Pons (tissue), 1 donor: ENCODE results near the gene MCC.
A peak's percentile ranks its signal among the peaks of the same experiment; 100 is the strongest.
"Not testable (repeated sequence)": the region's sequence is repeated elsewhere in the genome, so short reads cannot be mapped to it uniquely, and the experiment has no call there.

Experiments
- DNase-seq: peaks from one replicate; pipeline ENCODE4 v3.0.0-alpha.2; 2016; ENCODE audit warnings: low spot score

MCC gene

DNA sequence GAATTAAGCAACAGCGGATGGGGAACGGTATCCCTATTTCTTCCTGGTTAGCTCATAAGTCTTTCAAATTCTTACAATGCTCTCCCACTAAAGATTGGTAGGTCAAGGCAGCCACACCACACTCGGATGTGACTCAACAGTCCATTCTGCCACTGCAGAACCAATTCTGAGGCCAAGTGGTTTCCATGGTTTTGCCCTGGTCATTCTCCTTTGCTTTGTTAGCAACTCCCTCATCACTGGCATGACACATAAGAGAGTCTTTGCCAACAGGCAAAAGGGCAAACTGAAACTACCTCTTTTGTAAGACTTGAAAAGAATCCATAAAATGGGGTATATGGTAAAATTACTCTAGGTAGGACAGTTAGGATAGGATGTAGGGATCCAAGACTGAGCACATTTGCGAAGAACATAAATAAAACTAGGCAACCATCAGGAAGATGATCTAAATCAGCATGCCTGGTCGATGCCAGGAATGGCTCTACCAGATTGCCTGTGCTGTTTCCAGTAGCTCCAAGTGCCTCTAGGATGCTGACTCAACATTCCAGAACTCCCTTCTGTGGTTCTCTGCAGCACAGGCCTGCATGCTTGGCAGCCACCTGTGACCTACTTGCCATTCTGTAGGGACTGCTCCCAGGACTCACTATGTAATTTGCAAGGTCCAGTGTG is 406.2 kb downstream of the MCC start:
- no peak for DNase-seq

DNA sequence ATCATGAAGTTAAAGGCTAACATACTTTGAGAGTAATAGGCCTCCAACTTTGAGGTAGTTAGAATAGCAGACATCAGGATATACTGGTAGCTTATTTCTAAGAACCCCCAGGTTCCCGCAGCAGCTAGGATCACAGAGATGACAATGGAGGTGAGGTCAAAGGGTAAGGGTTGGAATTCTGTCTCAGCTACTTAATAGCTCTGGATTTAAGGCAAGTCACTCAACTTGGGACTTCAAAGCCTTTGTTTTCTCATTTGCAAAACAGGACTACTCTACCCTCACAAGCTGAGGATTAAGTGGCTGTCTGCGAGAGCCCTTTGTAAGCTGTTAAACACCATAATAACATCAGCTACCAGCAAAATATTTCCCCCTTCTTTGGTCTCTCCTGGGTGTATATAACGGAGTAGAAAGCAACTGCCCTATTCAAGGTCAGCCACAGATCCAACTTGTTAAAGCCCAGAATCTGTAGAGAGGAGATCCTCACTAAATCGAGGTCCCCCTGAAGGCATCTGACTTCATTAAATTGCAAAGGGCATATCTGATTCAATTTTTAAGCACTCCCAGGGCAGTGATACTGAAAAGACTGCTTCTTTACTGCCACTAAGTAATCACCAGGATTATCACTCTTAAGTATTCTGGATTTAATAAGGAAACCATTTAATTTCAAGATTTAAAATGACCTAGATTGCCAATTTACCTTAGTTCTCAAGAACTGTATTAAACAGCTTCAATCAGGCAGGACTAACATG is 407.0 kb downstream of the MCC start:
- no peak for DNase-seq

DNA sequence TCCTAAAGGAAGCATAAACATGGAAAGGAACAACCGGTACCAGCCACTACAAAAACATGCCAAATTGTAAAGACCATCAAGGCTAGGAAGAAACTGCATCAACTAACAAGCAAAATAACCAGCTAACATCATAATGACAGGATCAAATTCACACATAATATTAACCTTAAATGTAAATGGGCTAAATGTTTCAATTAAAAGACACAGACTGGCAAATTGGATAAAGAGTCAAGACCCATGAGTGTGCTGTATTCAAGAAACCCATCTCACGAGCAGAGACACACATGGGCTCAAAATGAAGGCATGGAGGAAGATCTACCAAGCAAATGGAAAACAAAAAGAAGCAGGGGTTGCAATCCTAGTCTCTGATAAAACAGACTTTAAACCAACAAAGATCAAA is 411.6 kb downstream of the MCC start:
- DNase-seq = not testable (repeated sequence)

DNA sequence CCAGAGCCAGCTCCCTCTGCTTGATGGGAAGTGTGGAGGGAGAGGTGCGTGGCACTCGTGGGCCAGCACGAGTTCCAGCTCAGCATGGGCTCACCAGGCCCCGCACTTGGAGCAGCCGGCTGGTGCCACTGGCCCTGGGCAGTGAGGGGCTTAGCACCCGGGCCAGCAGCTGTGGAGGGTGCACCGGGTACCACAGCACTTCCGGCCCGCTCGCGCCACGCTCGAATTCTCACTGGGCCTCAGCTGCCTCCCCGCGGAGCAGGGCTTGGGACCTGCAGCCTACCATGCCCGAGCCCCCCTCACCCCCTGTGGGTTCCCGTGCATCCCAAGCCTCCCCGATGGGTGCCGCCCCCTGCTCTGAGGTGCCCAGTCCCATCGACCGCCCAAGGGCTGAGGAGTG is 413.2 kb downstream of the MCC start:
- no peak for DNase-seq

DNA sequence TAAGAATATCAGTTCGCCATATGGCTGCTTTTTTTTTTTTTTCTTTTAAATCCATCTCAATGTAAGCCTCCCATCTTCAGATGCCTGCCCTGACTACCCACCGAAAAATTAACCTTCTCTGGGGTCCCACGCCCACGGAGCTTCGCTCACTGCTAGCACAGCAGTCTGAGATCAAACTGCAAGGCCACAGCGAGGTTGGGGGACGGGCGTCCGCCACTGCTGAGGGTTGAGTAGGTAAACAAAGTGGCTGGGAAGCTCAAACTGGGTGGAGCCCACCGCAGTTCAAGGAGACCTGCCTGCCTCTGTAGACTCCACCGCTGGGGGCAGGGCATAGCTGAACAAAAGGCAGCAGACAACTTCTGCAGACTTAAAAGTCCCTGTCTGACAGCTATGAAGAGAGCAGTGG is 414.6 kb downstream of the MCC start:
- DNase-seq = not testable (repeated sequence)

DNA sequence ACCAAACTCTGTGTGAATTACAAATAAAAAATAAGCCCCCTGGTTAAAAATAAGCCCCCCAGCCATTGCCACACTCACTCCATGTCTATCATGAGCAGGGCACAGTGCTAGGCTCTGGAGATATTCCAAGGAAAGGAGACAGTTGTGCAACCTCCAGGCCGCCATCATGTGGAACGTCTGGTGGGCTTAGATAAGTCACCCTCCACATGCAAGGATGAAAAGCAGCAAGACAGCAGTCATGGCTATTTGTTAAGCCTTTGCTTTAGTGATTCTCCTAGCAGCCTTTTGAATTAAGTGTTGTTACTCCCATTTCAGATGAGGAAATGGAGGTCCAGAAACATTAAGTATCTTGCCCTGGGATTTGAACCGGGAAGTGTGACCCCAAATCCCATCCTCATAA is 416.9 kb downstream of the MCC start:
- no peak for DNase-seq

DNA sequence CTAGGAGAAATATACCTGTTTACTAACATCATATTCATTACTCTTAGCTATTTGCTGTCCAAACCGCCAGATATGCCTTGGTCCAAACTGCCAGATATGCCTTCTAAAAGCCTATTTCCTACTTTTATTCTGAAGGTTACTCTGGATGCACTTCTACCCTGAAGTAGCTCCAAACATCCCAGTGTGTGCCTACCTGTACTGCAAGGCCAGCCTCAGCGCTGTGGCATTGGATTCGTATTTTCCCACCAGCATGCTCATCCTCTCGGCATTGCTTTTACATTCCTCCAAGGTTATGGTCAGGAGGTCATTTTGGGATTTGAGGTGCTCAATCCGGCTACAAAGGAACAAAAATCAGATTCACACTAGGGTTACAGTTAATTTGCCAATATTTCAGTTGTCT is 417.4 kb downstream of the MCC start:
- DNase-seq = no peak

DNA sequence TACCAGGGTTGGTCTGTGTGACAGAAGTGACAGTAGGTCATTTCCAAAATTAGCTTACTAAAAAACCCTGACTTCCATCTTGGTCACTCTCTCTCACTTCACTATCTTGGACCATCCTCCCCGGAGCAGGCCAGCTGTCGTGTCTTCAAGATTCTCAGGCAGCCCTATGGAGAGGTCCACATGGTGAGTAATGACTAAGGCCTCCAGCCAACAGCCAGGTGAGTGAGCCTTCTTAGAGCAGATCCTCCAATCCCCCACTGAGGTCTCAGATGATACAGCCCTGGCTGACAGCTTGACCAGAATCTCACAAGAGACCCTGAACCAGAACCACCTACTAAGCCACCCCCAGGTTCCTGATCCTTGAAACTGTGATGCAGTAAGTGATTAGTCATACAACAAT is 419.7 kb downstream of the MCC start:
- DNase-seq = no peak

DNA sequence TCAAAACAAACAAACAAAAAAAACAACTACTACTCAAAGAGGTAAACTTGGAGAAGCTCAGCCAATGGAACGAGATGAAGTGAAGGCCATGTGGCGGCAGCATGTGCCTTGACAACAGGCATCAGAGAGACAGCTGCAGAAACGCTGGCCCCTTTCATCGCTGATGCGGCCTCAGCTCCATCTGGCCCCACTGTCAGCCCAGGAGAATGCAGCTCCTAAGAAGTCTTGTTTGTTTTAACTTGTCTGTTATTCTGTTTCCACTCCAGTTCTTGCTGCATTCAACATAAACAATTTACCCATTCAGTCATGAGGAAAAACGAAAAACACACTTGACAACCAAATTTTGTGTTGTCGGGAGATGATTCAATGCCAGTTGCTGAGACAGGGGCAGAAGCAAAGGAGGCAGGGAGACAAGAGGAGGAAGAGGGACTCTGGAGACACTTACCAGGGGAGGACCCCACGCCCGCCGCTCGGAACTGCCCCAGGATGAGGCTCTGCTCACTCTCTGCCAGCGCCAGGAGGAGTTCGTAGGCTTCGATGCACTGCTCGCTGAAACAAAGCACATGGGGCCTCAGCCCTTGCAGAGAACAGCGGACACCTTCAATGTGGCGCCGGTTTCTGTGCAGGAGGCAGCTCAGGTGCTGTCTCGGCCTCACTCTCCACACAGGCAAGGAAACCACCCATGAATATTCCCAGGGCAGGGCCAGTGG is 420.5 kb downstream of the MCC start:
- peak; percentile 75 for DNase-seq

DNA sequence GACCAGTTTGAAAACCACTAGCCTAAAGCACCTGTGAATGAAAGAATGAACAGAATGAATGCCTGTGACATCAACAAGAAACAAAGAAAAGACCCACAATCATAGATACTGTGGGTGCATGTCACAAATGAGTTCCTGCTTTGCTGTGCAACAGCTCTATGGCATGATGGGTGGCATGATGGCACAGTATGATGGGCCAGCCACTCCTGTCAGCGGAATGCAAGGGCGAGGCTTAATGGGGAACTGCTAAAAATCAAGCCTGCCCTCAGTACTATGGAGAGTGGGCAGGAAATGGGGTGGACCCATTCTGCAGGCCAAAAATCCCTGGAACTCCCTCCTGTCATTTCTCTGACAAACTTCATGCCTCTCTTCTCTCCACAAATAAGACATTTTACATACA is 422.6 kb downstream of the MCC start:
- DNase-seq = no peak

DNA sequence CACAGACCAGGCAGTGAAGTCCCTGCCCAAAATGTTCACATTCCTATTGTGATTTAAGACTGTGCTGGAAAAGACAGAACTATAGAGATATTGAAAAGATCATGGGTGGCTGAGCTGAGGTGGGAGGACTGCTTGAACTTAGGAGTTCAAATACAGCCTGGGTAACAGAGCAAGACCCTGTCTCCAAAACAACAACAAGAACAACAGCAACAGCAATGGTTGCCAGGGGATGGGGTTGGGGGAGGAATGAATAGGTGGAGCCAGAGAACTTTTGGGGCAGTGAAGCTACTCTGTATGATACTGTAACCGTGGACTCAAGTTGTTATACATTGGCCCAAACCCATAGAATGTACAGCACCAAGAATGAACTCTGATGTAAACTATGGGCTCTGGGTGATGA is 423.4 kb downstream of the MCC start:
- DNase-seq = no peak

DNA sequence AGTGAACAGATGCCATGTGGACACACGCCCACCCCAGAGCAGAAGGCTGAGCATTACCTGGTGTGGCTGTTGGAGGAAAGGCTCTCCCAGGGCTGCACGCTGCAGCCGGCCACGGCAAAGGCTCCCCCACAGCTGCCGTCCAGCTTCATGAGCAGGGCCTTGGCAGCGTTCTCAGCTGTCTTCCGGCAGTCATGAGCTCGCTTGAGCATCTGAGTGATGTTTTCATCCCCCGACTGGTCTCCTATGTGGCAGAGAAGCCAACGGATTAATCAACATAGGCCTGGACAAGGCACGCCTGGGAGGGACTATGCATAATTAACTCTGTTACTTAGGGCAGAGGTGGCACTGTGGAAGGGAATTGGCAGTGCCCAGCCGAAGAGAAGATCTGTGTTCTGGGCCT is 424.3 kb downstream of the MCC start:
- no peak for DNase-seq

DNA sequence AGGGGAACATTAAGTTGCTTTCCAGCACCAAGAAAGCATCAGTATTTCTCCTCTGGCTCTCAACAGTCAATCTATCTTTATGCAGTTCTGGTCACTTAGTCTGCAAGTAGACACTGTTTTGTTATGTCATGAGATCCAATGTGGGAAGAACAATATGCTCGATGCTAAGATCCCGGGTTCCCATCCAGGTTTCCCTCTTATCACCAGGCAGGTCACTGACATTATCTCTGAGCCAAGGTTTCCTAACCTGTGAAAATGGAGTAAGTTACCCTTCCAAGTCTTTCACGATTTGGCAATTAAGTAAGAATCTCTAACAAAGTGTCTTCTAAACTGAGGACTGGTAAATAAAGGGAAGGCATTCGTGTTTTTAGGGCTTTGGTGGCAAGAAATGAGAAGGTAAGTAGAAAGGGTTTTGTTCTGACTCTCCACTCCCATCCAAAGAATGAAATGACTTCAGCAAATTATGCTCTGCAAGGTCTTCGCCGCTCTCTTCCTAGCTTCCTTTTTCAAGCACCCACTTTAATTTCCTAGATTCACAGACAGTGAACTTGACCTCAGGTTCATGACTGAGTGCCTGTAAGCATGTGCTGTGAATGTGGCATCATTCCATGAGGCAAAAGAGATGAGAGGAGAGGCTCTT is 425.3 kb downstream of the MCC start:
- no peak for DNase-seq

DNA sequence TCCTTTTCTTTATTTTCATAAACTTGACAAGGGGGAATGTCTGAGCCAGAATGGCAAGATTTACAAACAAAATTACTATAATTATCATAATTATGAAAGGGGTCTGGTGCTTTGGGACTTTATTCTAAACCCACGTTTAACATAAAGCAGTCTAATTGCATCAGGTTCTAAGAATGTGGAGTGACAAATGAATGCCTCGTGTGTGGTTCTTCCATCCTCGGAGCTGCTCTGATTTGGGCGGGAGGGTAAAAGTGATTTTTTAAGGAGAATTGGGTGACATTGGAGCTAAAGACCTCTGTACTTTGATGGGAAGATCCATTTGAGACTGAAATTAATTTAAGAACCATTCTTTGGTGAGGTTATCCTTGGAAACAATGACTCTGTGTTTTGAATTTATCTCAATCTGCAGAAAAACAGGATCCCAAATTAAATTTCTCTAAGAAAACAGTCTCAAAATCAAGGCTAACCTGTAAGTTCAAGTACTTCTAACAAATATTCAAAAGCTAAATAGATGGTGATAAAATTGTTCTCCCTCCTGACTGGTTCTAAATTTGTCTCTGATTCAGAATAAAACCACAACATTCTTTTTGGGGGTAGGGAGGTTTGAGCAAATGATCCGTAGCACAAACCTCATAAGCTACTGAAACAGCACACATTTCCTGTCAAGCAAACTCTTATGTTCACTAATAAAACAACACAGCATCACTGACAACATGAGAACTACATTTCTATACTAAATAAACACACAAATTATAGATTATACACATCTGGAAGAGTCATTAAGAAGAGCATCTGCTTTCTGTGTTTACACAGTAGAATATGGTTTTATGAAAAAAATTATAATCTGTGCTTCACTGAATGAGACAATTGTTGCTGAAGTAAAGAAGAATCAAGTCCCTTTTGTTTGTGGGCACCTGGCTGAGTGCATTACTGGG is 426.1 kb downstream of the MCC start:
- no peak for DNase-seq

DNA sequence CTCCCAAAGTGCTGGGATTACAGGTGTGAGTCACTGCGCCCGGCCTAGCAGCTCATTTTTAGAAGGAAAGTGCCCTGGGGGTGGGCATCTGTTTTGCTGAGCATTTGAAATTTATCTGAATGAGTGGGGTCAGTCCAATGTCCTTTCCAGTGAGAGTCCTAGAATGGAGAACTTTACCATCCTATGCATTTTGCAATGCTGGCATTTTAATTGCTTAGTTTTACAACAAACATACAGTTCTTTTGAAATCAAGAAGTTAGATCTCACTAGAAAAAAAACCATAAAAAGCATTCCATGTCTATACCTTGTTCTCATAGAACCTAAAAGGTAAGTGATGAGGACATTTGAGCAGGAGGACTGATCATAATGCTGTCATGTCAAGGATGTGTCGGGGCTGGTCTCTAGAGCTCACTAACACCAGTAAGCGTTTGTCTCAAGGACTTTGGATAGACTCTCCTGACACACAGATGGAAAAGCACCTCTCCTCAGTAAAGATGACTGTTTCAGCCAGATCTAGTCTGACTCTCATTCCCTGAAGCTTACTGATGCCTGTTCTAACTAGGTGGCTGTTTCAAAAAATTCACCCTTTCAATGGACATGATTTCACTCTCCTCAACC is 427.7 kb downstream of the MCC start:
- DNase-seq = no peak

DNA sequence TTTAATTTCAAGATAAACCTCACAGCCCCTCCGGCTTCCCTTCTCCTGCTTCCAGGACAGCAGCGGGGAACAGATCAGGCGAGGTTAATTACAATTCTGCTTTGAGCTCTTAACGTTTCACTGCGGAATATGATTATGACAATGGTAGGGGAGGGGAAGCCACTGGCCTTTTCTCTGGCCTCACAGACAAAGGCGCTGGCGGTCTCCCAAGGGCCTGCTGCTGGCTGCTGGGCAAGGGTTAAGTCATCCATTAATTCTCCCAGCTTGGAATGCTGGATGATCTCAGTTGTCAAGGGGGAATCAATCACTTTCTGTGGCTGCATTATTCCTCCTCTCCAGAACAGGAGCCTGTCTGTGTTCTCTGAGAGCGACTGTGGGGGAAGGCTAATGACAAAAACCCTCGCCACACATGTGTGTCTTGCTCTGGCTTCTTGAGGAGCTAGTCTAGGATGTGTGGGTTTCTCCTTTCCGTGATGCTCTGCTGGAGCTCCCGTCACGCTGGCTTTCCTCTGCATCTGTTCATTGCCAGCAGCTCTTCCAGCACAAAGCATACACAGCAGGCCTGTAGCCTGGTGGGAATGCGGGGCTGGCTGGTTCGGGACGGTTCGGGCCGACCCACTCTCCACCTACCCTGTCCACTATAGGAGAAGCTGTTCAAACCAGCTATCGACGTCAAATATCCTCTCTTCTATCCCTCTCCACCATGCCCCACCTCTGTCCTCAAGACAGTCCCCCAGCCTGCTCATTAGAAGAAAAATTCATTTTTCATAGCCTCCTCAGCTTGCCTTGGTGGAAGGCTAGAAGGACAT is 428.8 kb downstream of the MCC start:
- peak; percentile 55 for DNase-seq

DNA sequence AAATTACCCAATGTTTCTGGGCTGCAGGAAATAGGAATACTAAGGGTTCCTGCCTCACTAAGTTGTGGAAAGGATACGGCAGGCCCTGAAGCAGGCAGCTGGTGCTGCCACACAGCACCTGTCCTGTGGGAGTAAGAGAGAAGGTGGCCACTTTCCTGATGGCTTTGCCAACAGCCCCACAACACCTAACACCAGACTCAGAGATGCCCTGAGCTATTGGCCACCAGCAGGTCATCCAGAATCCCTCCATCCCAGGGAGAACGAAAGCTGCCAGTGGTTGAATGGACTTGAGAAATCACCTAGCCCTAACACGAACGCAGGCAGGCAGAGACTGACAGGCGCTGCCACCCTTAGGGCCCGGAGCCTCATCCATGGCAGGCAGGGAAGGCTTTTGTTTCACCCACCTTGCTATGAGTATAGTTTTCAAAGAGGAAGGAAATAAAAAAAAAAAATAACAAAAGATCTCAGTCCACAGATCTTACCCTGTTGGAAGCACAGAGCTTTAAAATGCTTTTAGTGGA is 429.5 kb downstream of the MCC start:
- DNase-seq = no peak

DNA sequence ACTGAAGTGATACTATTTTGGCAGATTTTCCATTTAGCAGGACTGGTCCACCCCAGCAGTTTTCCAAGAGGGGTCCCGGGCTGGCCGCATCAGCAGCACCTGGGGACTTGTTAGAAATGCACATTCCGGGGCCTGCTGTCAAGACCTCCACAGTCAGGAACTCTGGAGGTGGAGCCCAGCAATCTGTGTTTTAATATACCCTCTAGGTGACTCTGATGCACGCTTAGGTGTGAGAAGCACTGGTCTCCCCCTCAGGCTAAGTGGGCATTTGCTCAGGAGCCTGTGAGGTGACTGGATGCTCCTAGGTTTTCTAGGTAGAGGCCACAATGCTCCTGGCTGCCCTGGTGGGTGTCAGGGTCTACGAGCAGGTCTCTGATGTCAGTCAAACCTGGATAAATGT is 430.0 kb downstream of the MCC start:
- DNase-seq = no peak

DNA sequence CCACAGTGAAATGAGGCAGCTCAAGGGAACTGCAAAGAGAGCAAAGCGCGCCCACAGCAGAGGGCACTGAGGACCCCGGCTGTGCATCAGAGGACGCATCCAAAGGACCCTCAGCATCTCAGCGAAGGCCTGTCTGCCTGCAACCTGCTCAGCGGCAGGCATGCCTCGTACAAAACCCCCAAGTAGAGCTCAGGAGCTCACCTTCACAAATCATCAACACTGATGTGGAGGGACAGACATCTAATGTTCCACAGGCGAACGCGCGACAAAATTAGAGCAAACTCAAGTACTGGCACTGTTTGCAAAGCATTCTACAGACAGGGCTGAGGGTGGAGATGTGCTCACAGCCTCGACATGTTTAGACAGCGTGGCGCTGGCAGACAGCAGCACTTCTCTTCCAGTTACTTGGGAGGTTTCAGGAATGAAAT is 430.7 kb downstream of the MCC start:
- DNase-seq = no peak

DNA sequence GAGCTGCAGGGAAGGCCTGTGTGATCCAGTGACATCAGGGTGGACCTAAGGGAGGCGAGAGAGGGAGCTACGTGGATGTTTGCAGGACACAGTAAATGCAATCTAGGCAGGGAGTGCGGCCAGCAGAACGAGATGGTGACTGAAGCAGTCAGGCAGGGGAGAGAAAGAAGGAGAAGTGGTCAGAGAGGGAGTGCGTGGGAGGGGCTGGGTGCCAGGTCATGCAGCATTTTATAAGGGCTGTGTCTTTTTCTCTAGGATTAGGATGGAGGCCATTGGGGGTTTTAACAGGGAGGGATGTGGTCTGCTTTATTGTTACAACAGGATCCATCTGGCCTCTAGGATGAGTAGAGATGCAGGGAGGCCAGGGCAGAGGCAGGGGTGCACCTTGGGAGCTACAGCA is 431.3 kb downstream of the MCC start:
- DNase-seq = no peak
